Cardiac fibroblast (primary cell): Measurements from ENCODE around the gene CCDC149.

Source experiments
- DNase-seq, 2 donors: peaks; one replicate each; pipeline versions ENCODE4 v3.0.0 to v3.0.0-alpha.2; 2010; ENCODE audit warnings: low read depth in 2 of 2
- H3K4me3 ChIP-seq, 2 donors: replicated peaks in 1 of 2; 1 replicate in 1 of 2; 2 replicates in 1 of 2; pipeline ENCODE4 v1.5.1; 2011; ENCODE audit warnings: low read depth in 2 of 2, low read length in 2 of 2, mild to moderate bottlenecking in 2 of 2, moderate library complexity in 1 of 2
- CTCF ChIP-seq: IDR thresholded peaks from one replicate; pipeline ENCODE4 v1.5.1; 2011; ENCODE audit warnings: low read depth, mild to moderate bottlenecking, low read length, inconsistent platforms

CCDC149 gene

GRCh38 chr4:24853142-24853541, 59.7 kb downstream of the CCDC149 start:
- no peak for TF ChIP-seq CTCF
- peak; percentile 16 to 65 for DNase-seq
- H3K4me3 ChIP-seq = no peak overlapping the region

GRCh38 chr4:24850674-24851073, 62.2 kb downstream of the CCDC149 start:
- H3K4me3 ChIP-seq = no peak overlapping the region
- DNase-seq = peak; percentile 86 to 88
- TF ChIP-seq CTCF = no peak

GRCh38 chr4:24849756-24850155, 63.1 kb downstream of the CCDC149 start:
- DNase-seq = no peak
- no peak overlapping the region for H3K4me3 ChIP-seq
- no peak for TF ChIP-seq CTCF

- DNase-seq = no peak
- no peak overlapping the region for H3K4me3 ChIP-seq
- no peak for TF ChIP-seq CTCF
These were observed 63.5 kb downstream of the CCDC149 start for GRCh38 chr4:24849351-24849750.

GRCh38 chr4:24846716-24847115, 66.1 kb downstream of the CCDC149 start:
- no peak for DNase-seq
- H3K4me3 ChIP-seq = no peak overlapping the region
- TF ChIP-seq CTCF = no peak

GRCh38 chr4:24845902-24846301, 66.9 kb downstream of the CCDC149 start:
- DNase-seq = no peak
- no peak for TF ChIP-seq CTCF
- H3K4me3 ChIP-seq = no peak overlapping the region

- TF ChIP-seq CTCF = no peak
- no peak overlapping the region for H3K4me3 ChIP-seq
These were observed 67.7 kb downstream of the CCDC149 start for GRCh38 chr4:24845132-24845531.

More at GRCh38 chr4:24845132-24845531, 67.7 kb downstream of the CCDC149 start:
- DNase-seq = no peak
